Measurements from ENCODE around the gene CLDN5.

The CLDN5 gene

DNA sequence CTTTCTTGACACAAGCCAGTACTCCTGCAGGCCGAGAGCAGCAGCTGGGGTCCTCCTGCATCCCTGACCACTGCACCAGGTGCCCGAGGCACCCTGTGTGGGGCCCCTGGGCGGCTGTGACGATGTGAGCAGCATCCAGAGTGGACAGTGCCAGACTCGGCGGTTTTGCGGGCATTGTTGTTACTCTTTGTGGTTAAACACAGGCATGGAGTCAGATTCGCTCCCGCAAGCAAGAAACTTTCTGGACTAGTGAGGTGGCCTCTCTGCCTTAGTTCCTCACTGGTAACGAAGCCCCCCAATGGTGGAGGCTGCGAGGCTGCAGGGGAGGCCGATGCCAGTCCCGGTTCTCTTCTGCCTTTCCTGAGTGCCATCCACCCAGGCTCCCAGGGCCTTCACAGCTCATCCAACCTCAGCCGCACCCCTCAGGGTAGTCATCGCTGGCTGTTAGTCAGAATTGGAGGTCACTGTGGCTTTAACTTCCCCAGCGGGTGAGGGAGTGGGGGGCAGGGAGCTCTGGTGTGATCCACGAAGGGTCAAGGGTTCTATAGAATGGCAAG, 3.7 kb upstream of the CLDN5 start:
- Histone ChIP-seq H3K36me3 (replicated peaks; ENCODE audit: insufficient read depth, low read length) (no peaks in the 10 kb centered on the region), H3K27ac (ENCODE audit: low read length) (no peak overlapping the region), H2AFZ (ENCODE audit: low read length) (no peak overlapping the region), H4K20me1 (ENCODE audit: insufficient read depth, low read length) (no peaks in the 10 kb centered on the region), H3F3A (ENCODE audit: insufficient read depth, low read length) (no peaks in the 10 kb centered on the region), H3K4me3 (ENCODE audit: low read length) (no peak overlapping the region), H3K27me3 (replicated peaks; ENCODE audit: insufficient read depth, low read length) (no peaks in the 10 kb centered on the region), H3K4me2 (ENCODE audit: low read depth, low read length) (no peak overlapping the region), H3K79me2 (ENCODE audit: low read length) (no peaks in the 10 kb centered on the region), H3K9ac (ENCODE audit: low read length) (no peak overlapping the region), H3K9me2 (replicated peaks; ENCODE audit: insufficient read depth, low read length) (no peaks in the 10 kb centered on the region), H3K4me1 (ENCODE audit: low read length) (no peaks in the 10 kb centered on the region), H3K9me3 (replicated peaks; ENCODE audit: insufficient read depth, low read length) (no peaks in the 10 kb centered on the region)
- TF ChIP-seq EZH2phosphoT487 (IDR thresholded peaks at IDR 0.05; ENCODE audit: low read length) (no peak), CTCF (IDR thresholded peaks at IDR 0.05; ENCODE audit: low read length) (no peak), EZH2 (optimal IDR thresholded peaks at IDR 0.05; ENCODE audit: low read depth, low read length) (no peak)
- DNase-seq, result no peak

DNA sequence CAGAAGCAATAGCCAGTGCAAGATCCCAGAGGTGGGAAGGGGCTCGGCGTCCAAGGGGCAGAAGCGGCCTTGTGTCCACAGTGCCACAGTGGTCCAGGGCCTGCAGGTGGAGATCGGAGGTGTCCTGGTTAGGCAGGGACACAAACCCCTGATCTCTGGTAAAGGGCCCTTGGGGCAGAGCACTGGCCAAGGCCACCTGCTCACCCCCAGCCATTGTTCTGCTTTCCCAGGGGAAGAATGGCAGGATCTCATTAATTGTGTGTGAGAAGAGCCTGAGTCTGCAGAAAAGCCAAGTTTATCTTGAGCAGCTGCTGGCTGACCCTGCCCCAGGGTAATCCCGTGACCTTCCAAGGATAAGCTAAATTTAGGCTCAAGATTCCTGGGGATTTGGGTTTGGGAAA, 3.1 kb upstream of the CLDN5 start:
- H2AFZ ChIP-seq (ENCODE audit: low read length), result no peak overlapping the region
- no peaks in the 10 kb centered on the region for H3K27me3 ChIP-seq (replicated peaks; ENCODE audit: insufficient read depth, low read length)
- no peak overlapping the region for H3K9ac ChIP-seq (ENCODE audit: low read length)
- no peaks in the 10 kb centered on the region for H3K4me1 ChIP-seq (ENCODE audit: low read length)
- H3F3A ChIP-seq (ENCODE audit: insufficient read depth, low read length), result no peaks in the 10 kb centered on the region
- no peak overlapping the region for H3K4me2 ChIP-seq (ENCODE audit: low read depth, low read length)
- no peaks in the 10 kb centered on the region for H3K79me2 ChIP-seq (ENCODE audit: low read length)
- no peak for DNase-seq
- TF ChIP-seq EZH2 (optimal IDR thresholded peaks at IDR 0.05; ENCODE audit: low read depth, low read length) (no peak), CTCF (IDR thresholded peaks at IDR 0.05; ENCODE audit: low read length) (no peak), EZH2phosphoT487 (IDR thresholded peaks at IDR 0.05; ENCODE audit: low read length) (no peak)
- H3K9me3 ChIP-seq (replicated peaks; ENCODE audit: insufficient read depth, low read length), result no peaks in the 10 kb centered on the region
- no peaks in the 10 kb centered on the region for H3K36me3 ChIP-seq (replicated peaks; ENCODE audit: insufficient read depth, low read length)
- no peak overlapping the region for H3K4me3 ChIP-seq (ENCODE audit: low read length)
- no peak overlapping the region for H3K27ac ChIP-seq (ENCODE audit: low read length)
- no peaks in the 10 kb centered on the region for H3K9me2 ChIP-seq (replicated peaks; ENCODE audit: insufficient read depth, low read length)
- no peaks in the 10 kb centered on the region for H4K20me1 ChIP-seq (ENCODE audit: insufficient read depth, low read length)

GRCh38 chr22:19526702-19527111, 2.5 kb upstream of the CLDN5 start:
- no peaks in the 10 kb centered on the region for H3K27me3 ChIP-seq (replicated peaks; ENCODE audit: insufficient read depth, low read length)

More at GRCh38 chr22:19526702-19527111, 2.5 kb upstream of the CLDN5 start:
- no peaks in the 10 kb centered on the region for H3K4me1 ChIP-seq (ENCODE audit: low read length)
- no peaks in the 10 kb centered on the region for H3K36me3 ChIP-seq (replicated peaks; ENCODE audit: insufficient read depth, low read length)
- TF ChIP-seq EZH2phosphoT487 (IDR thresholded peaks at IDR 0.05; ENCODE audit: low read length), result no peak
- TF ChIP-seq EZH2 (optimal IDR thresholded peaks at IDR 0.05; ENCODE audit: low read depth, low read length), result no peak
- TF ChIP-seq CTCF (IDR thresholded peaks at IDR 0.05; ENCODE audit: low read length), result no peak
- H2AFZ ChIP-seq (ENCODE audit: low read length), result no peak overlapping the region
- H4K20me1 ChIP-seq (ENCODE audit: insufficient read depth, low read length), result no peaks in the 10 kb centered on the region
- H3K4me3 ChIP-seq (ENCODE audit: low read length), result no peak overlapping the region
- no peaks in the 10 kb centered on the region for H3K9me3 ChIP-seq (replicated peaks; ENCODE audit: insufficient read depth, low read length)
- no peaks in the 10 kb centered on the region for H3F3A ChIP-seq (ENCODE audit: insufficient read depth, low read length)
- H3K27ac ChIP-seq (ENCODE audit: low read length), result no peak overlapping the region
- no peaks in the 10 kb centered on the region for H3K9me2 ChIP-seq (replicated peaks; ENCODE audit: insufficient read depth, low read length)
- no peak overlapping the region for H3K4me2 ChIP-seq (ENCODE audit: low read depth, low read length)
- no peak overlapping the region for H3K9ac ChIP-seq (ENCODE audit: low read length)
- H3K79me2 ChIP-seq (ENCODE audit: low read length), result no peaks in the 10 kb centered on the region
- DNase-seq, result no peak
